Fibroblast of lung (primary cell): Measurements from ENCODE around the gene IL17RB. TPM values are rescaled to one million over a fixed set of nuclear protein-coding genes. Genes with fewer than 3 reads are reported as not detected.

Experiments used
- DNase-seq, 2 donors: peaks; one replicate each; pipeline versions ENCODE4 v3.0.0 to v3.0.0-alpha.2; 2010; ENCODE audit warnings: low read depth in 2 of 2
- H2AFZ ChIP-seq: 2 replicates; pipeline ENCODE4 v1.5.1; 2012; ENCODE audit warnings: low read length, control low read depth, inconsistent platforms
- H3K27ac ChIP-seq: 2 replicates; pipeline ENCODE4 v1.5.1; 2011; ENCODE audit warnings: low read length, control low read depth; ENCODE audit not compliant: insufficient read depth
- H3K27me3 ChIP-seq: 2 replicates; pipeline ENCODE4 v1.5.1; 2011; ENCODE audit warnings: mild to moderate bottlenecking, low read length; ENCODE audit not compliant: control insufficient read depth, insufficient read depth
- H3K36me3 ChIP-seq: 2 replicates; pipeline ENCODE4 v1.5.1; 2011; ENCODE audit warnings: low read length; ENCODE audit not compliant: control insufficient read depth, insufficient read depth
- H3K4me1 ChIP-seq: 2 replicates; pipeline ENCODE4 v1.5.1; 2011; ENCODE audit warnings: low read length; ENCODE audit not compliant: control insufficient read depth, insufficient read depth; ENCODE audit errors: extremely low read depth
- H3K4me2 ChIP-seq: 2 replicates; pipeline ENCODE4 v1.5.1; 2011; ENCODE audit warnings: low read length, control low read depth; ENCODE audit not compliant: insufficient read depth; ENCODE audit errors: extremely low read depth
- H3K4me3 ChIP-seq, 4 experiments: fragments of 200-600 bp in 1 of 4; sonication (generic) in 1 of 4; replicated peaks in 1 of 4; 2 replicates each; pipeline ENCODE4 v1.5.1; 2011 to 2016; ENCODE audit warnings: low read length in 4 of 4, low read depth in 3 of 4, mild to moderate bottlenecking in 3 of 4, control low read depth in 2 of 4, inconsistent platforms in 1 of 4, mixed read lengths in 1 of 4; ENCODE audit not compliant: insufficient read depth in 1 of 4; ENCODE audit errors: control extremely low read depth in 1 of 4
- H3K79me2 ChIP-seq: 2 replicates; pipeline ENCODE4 v1.5.1; 2012; ENCODE audit warnings: mild to moderate bottlenecking, low read length, inconsistent platforms; ENCODE audit not compliant: control insufficient read depth, insufficient read depth
- H3K9ac ChIP-seq: 2 replicates; pipeline ENCODE4 v1.5.1; 2011; ENCODE audit warnings: mild to moderate bottlenecking, low read length, control low read depth; ENCODE audit not compliant: insufficient read depth
- H3K9me3 ChIP-seq: 2 replicates; pipeline ENCODE4 v1.5.1; 2012; ENCODE audit warnings: low read depth, low read length; ENCODE audit not compliant: control insufficient read depth, insufficient read depth
- H4K20me1 ChIP-seq: 2 replicates; pipeline ENCODE4 v1.5.1; 2011; ENCODE audit warnings: low read length; ENCODE audit not compliant: control insufficient read depth, insufficient read depth; ENCODE audit errors: extremely low read depth
- CTCF ChIP-seq, 2 donors: IDR thresholded peaks in 1 of 2; conservative IDR thresholded peaks in 1 of 2; 1 replicate in 1 of 2; 2 replicates in 1 of 2; pipeline ENCODE4 v1.5.1; 2011 to 2012; ENCODE audit warnings: low read length in 2 of 2, control low read depth in 1 of 2, inconsistent platforms in 1 of 2, low read depth in 1 of 2, mild to moderate bottlenecking in 1 of 2
- EZH2 ChIP-seq: IDR thresholded peaks from 2 replicates; pipeline ENCODE4 v1.5.1; 2012; ENCODE audit warnings: low read length, control low read depth, mild to moderate bottlenecking; ENCODE audit errors: missing control alignments
- polyA plus RNA-seq, 2 donors: library from polyadenylated mRNA; depleted of rRNA in 1 of 2; stranded (reverse) in 1 of 2; unstranded in 1 of 2; fragments of >200 nt; gene quantifications; 2 replicates each; pipeline ENCODE4 v1.2.1, GENCODE V29; 2011 to 2012; ENCODE audit warnings: missing spikeins in 1 of 2
- total RNA-seq: library from RNA; depleted of rRNA; stranded (reverse); fragments of >200 nt; gene quantifications from 2 replicates; pipeline ENCODE4 v1.2.1, GENCODE V29; 2014

The IL17RB gene
- total and polyA plus RNA-seq, 2 donors (not counting 1 experiment from before 2014, with no cell fraction given), result 0.32 to 0.33 TPM

GRCh38 chr3:53808496-53808895, 37.9 kb upstream of the IL17RB start:
- no peak overlapping the region for H2AFZ ChIP-seq
- H3K27ac ChIP-seq, result no peak overlapping the region
- H3K4me2 ChIP-seq, result no peak overlapping the region
- no peaks in the 10 kb centered on the region for H3K27me3 ChIP-seq
- no peaks in the 10 kb centered on the region for H3K9me3 ChIP-seq
- no peaks in the 10 kb centered on the region for H3K79me2 ChIP-seq
- DNase-seq, result no peak
- H3K9ac ChIP-seq, result no peak overlapping the region
- no peaks in the 10 kb centered on the region for H4K20me1 ChIP-seq
- H3K4me3 ChIP-seq, result no peak overlapping the region
- H3K36me3 ChIP-seq, result no peaks in the 10 kb centered on the region
- peaks cover 16% of the 10 kb centered on the region for H3K4me1 ChIP-seq
- TF ChIP-seq CTCF (conservative IDR thresholded peaks at IDR 0.05 in 1 of 2, IDR thresholded peaks at IDR 0.05 in 1 of 2; ENCODE audit: low read depth in 1 of 2, low read length in 2 of 2) (no peak), EZH2 (no peak)

GRCh38 chr3:53809267-53809666, 37.1 kb upstream of the IL17RB start:
- H3K9me3 ChIP-seq, result no peaks in the 10 kb centered on the region
- H3K4me1 ChIP-seq, result peaks cover 16% of the 10 kb centered on the region
- no peak for DNase-seq
- H3K4me2 ChIP-seq, result no peak overlapping the region
- H3K27ac ChIP-seq, result no peak overlapping the region
- no peak overlapping the region for H2AFZ ChIP-seq
- TF ChIP-seq CTCF (conservative IDR thresholded peaks at IDR 0.05 in 1 of 2, IDR thresholded peaks at IDR 0.05 in 1 of 2; ENCODE audit: low read depth in 1 of 2, low read length in 2 of 2), result no peak
- TF ChIP-seq EZH2, result no peak
- H3K36me3 ChIP-seq, result no peaks in the 10 kb centered on the region
- H3K79me2 ChIP-seq, result no peaks in the 10 kb centered on the region
- H3K9ac ChIP-seq, result no peak overlapping the region
- H3K4me3 ChIP-seq, result no peak overlapping the region
- no peaks in the 10 kb centered on the region for H4K20me1 ChIP-seq
- no peaks in the 10 kb centered on the region for H3K27me3 ChIP-seq

GRCh38 chr3:53809764-53810400, 36.5 kb upstream of the IL17RB start:
- peaks cover 11% of the 10 kb centered on the region for H3K4me1 ChIP-seq
- H3K4me3 ChIP-seq, result no peak overlapping the region
- H3K4me2 ChIP-seq, result no peak overlapping the region
- no peaks in the 10 kb centered on the region for H3K36me3 ChIP-seq
- no peak overlapping the region for H2AFZ ChIP-seq
- no peaks in the 10 kb centered on the region for H4K20me1 ChIP-seq
- H3K27ac ChIP-seq, result no peak overlapping the region
- no peaks in the 10 kb centered on the region for H3K27me3 ChIP-seq
- no peak for TF ChIP-seq EZH2
- TF ChIP-seq CTCF (conservative IDR thresholded peaks at IDR 0.05 in 1 of 2, IDR thresholded peaks at IDR 0.05 in 1 of 2; ENCODE audit: low read depth in 1 of 2, low read length in 2 of 2), result no peak
- DNase-seq, result no peak
- no peaks in the 10 kb centered on the region for H3K79me2 ChIP-seq
- H3K9ac ChIP-seq, result no peak overlapping the region
- H3K9me3 ChIP-seq, result no peaks in the 10 kb centered on the region
